HG03025 (cell line): ENCODE measurements around the gene YDJC.
"Not testable (repeated sequence)": the region's sequence is repeated elsewhere in the genome, so short reads cannot be mapped to it uniquely, and the experiment has no call there.

ENCODE experiments used
- ATAC-seq: cut with Tn5 transposase; IDR thresholded peaks from one replicate; pipeline ENCODE4 v1.9.1; 2021; ENCODE audit warnings: mild to moderate bottlenecking, moderate library complexity; ENCODE audit not compliant: unreplicated experiment, low FRiP score

Gene YDJC

GRCh38 chr22:21613553-21614233, 16.1 kb downstream of the YDJC start:
- ATAC-seq, result no peak

- no peak for ATAC-seq
Observed at GRCh38 chr22:21612858-21613257, 17.0 kb downstream of the YDJC start.

GRCh38 chr22:21611210-21611977, 18.4 kb downstream of the YDJC start:
- ATAC-seq, result no peak

GRCh38 chr22:21609556-21610157, 20.2 kb downstream of the YDJC start:
- not testable (repeated sequence) for ATAC-seq

- no peak for ATAC-seq
Observed at GRCh38 chr22:21606775-21607174, 23.0 kb downstream of the YDJC start.

GRCh38 chr22:21605887-21606564, 23.8 kb downstream of the YDJC start:
- ATAC-seq, result no peak

GRCh38 chr22:21603973-21604372, 25.8 kb downstream of the YDJC start:
- no peak for ATAC-seq

- ATAC-seq, result no peak
Observed at GRCh38 chr22:21602579-21602978, 27.2 kb downstream of the YDJC start.

- no peak for ATAC-seq
Observed at GRCh38 chr22:21599053-21599893, 30.5 kb downstream of the YDJC start.

- no peak for ATAC-seq
Observed at GRCh38 chr22:21598302-21598701, 31.5 kb downstream of the YDJC start.

- not testable (repeated sequence) for ATAC-seq
Observed at GRCh38 chr22:21596356-21597135, 33.3 kb downstream of the YDJC start.

- ATAC-seq, result no peak
Observed at GRCh38 chr22:21594865-21595452, 34.9 kb downstream of the YDJC start.

GRCh38 chr22:21593406-21594232, 36.2 kb downstream of the YDJC start:
- ATAC-seq, result no peak

GRCh38 chr22:21592422-21592821, 37.4 kb downstream of the YDJC start:
- ATAC-seq, result no peak

- no peak for ATAC-seq
Observed at GRCh38 chr22:21591695-21592094, 38.1 kb downstream of the YDJC start.

GRCh38 chr22:21590809-21591641, 38.8 kb downstream of the YDJC start:
- no peak for ATAC-seq

GRCh38 chr22:21589396-21589795, 40.4 kb downstream of the YDJC start:
- no peak for ATAC-seq
